ENCODE data around the gene HABP4.

HABP4 gene

DNA sequence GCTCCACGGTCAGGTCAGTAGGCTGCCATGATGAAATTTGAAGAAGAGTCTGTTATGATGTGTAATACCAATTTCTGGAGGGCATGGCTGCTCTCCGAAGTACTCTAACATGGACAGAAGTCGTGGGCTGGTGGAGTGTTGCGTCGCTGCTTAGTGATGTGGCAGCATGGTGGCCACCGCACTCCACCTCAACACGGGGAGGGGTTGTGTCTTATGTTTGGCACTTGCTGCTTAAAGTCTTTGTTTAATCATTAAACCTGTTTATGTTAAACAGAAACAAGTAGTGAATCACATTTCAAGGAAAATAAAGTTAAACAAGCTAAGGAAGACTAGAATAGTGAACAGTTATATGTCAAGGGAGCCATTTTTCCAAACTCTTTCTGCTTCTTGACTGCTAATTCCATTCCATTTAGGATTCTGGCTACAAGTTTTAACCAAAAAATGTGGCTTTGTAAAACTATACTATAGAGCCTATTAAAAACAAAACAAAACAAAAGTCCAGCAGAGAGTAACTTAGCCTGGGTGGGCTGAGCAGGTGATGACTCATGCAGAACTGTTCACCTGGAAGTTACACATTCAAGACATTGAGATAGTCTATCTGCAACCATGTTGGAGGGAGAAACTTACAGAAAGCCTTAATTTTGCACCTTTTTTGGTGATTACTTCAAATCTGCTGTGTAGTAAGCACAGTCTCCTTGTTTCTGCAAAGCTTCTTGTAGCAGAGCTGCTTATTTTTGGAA lies 9.5 kb downstream of the HABP4 start:
- Histone ChIP-seq H3K4me2 (ENCODE audit: low read length) (no peak overlapping the region), H3K27ac (ENCODE audit: low read length) (no peak overlapping the region), H2AFZ (ENCODE audit: low read depth, low read length) (no peak overlapping the region), H3K4me3 (ENCODE audit: low read length) (no peak overlapping the region), H3K36me3 (replicated peaks; ENCODE audit: low read depth, low read length) (no peaks in the 10 kb centered on the region), H4K20me1 (ENCODE audit: insufficient read depth, low read length) (no peaks in the 10 kb centered on the region), H3K79me2 (ENCODE audit: low read length) (no peaks in the 10 kb centered on the region), H3K4me1 (ENCODE audit: low read length) (no peaks in the 10 kb centered on the region), H3K27me3 (ENCODE audit: low read depth, low read length) (no peaks in the 10 kb centered on the region), H3K9ac (ENCODE audit: low read length) (no peak overlapping the region), H3K9me3 (ENCODE audit: insufficient read depth, low read length) (no peaks in the 10 kb centered on the region)
- no peak for TF ChIP-seq EZH2phosphoT487 (IDR thresholded peaks at IDR 0.05; ENCODE audit: low read depth)
- TF ChIP-seq, protein P1, sequence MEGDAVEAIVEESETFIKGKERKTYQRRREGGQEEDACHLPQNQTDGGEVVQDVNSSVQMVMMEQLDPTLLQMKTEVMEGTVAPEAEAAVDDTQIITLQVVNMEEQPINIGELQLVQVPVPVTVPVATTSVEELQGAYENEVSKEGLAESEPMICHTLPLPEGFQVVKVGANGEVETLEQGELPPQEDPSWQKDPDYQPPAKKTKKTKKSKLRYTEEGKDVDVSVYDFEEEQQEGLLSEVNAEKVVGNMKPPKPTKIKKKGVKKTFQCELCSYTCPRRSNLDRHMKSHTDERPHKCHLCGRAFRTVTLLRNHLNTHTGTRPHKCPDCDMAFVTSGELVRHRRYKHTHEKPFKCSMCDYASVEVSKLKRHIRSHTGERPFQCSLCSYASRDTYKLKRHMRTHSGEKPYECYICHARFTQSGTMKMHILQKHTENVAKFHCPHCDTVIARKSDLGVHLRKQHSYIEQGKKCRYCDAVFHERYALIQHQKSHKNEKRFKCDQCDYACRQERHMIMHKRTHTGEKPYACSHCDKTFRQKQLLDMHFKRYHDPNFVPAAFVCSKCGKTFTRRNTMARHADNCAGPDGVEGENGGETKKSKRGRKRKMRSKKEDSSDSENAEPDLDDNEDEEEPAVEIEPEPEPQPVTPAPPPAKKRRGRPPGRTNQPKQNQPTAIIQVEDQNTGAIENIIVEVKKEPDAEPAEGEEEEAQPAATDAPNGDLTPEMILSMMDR (IDR thresholded peaks at IDR 0.05; ENCODE audit: low read depth, low read length): no peak

DNA sequence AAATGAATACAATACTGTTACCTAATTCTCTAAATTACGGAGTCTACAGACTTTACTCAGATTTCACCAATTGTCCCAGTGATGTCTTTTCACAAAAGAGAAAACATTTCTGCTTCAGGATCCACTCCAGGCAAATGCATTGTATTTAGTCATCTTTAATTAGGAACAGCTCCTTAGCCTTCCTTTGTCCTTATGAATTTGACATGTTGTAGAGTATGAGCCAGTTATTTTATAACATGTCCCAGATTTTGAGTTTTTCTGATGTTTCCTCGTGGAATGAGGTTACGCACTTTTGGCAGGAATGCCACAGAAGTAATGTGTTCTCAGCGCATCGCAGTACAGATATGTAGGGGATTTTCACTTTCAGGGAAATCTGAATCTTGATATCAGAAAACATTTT lies 10.5 kb downstream of the HABP4 start:
- Histone ChIP-seq H3K4me2 (ENCODE audit: low read length) (no peak overlapping the region), H4K20me1 (ENCODE audit: insufficient read depth, low read length) (no peaks in the 10 kb centered on the region), H3K4me1 (ENCODE audit: low read length) (no peaks in the 10 kb centered on the region), H3K79me2 (ENCODE audit: low read length) (no peaks in the 10 kb centered on the region), H2AFZ (ENCODE audit: low read depth, low read length) (no peak overlapping the region), H3K27ac (ENCODE audit: low read length) (no peak overlapping the region), H3K9me3 (ENCODE audit: insufficient read depth, low read length) (no peaks in the 10 kb centered on the region), H3K4me3 (ENCODE audit: low read length) (no peak overlapping the region), H3K27me3 (ENCODE audit: low read depth, low read length) (no peaks in the 10 kb centered on the region), H3K36me3 (replicated peaks; ENCODE audit: low read depth, low read length) (no peaks in the 10 kb centered on the region), H3K9ac (ENCODE audit: low read length) (no peak overlapping the region)
- no peak for TF ChIP-seq EZH2phosphoT487 (IDR thresholded peaks at IDR 0.05; ENCODE audit: low read depth)
- TF ChIP-seq, protein P1 (IDR thresholded peaks at IDR 0.05; ENCODE audit: low read depth, low read length): no peak

DNA sequence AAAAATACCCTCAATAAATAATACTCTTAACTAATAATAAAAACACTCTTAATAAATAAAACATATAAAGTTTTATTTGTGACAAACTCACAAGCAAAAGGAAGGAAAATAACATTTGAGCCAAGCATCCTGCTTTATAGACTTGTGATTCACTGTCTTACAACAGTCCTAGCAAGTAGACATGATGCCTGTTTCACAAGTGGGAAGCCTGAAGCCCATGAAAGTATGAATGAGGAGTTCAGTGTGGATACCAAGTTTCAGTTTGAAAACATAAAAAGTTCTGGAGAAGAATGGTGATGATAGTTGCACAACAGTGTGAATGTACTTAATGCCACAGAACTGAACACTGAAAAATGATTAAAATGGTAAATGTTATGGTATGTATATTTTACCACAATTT lies 10.9 kb downstream of the HABP4 start:
- Histone ChIP-seq H2AFZ (ENCODE audit: low read depth, low read length) (no peak overlapping the region), H3K27me3 (ENCODE audit: low read depth, low read length) (no peaks in the 10 kb centered on the region), H3K4me3 (ENCODE audit: low read length) (no peak overlapping the region), H3K4me2 (ENCODE audit: low read length) (no peak overlapping the region), H3K79me2 (ENCODE audit: low read length) (no peaks in the 10 kb centered on the region), H3K27ac (ENCODE audit: low read length) (no peak overlapping the region), H3K9me3 (ENCODE audit: insufficient read depth, low read length) (no peaks in the 10 kb centered on the region), H3K4me1 (ENCODE audit: low read length) (no peaks in the 10 kb centered on the region), H3K36me3 (replicated peaks; ENCODE audit: low read depth, low read length) (no peaks in the 10 kb centered on the region), H3K9ac (ENCODE audit: low read length) (no peak overlapping the region), H4K20me1 (ENCODE audit: insufficient read depth, low read length) (no peaks in the 10 kb centered on the region)
- TF ChIP-seq, protein P1 (IDR thresholded peaks at IDR 0.05; ENCODE audit: low read depth, low read length): no peak
- TF ChIP-seq EZH2phosphoT487 (IDR thresholded peaks at IDR 0.05; ENCODE audit: low read depth): no peak

DNA sequence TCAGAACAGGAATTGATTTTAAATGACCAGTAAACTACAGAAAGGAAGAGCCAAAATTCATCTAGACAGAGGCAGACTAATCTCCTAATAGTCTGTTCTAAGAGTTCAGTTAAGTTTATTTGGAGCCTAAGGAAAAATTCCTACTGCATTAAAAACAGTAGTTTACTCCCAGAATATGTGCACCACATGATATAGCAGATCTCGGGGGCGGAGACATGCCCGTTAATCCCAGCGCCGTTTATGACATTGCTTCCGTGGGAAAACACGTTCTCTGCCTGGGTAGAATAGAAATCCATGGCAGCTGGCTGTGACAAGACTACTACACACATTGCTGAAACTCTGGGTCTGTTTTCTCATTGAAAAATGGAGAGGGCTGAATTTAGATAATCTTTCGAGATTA lies 11.4 kb downstream of the HABP4 start:
- Histone ChIP-seq H3K9me3 (ENCODE audit: insufficient read depth, low read length) (no peaks in the 10 kb centered on the region), H3K4me2 (ENCODE audit: low read length) (no peak overlapping the region), H3K4me3 (ENCODE audit: low read length) (no peak overlapping the region), H3K27me3 (ENCODE audit: low read depth, low read length) (no peaks in the 10 kb centered on the region), H3K4me1 (ENCODE audit: low read length) (no peaks in the 10 kb centered on the region), H3K9ac (ENCODE audit: low read length) (no peak overlapping the region), H4K20me1 (ENCODE audit: insufficient read depth, low read length) (no peaks in the 10 kb centered on the region), H3K27ac (ENCODE audit: low read length) (no peak overlapping the region), H3K79me2 (ENCODE audit: low read length) (no peaks in the 10 kb centered on the region), H2AFZ (ENCODE audit: low read depth, low read length) (no peak overlapping the region), H3K36me3 (replicated peaks; ENCODE audit: low read depth, low read length) (no peaks in the 10 kb centered on the region)
- TF ChIP-seq EZH2phosphoT487 (IDR thresholded peaks at IDR 0.05; ENCODE audit: low read depth): no peak
- TF ChIP-seq, protein P1 (IDR thresholded peaks at IDR 0.05; ENCODE audit: low read depth, low read length): no peak
